IMR-90 (cell line): ENCODE measurements around the gene FAM43B. TPM values are rescaled to one million over a fixed set of nuclear protein-coding genes. Genes with fewer than 3 reads are reported as not detected.

Experiments
- ATAC-seq: fragments of 200-7000 bp; cut with Tn5 transposase; 2 replicates; pipeline ENCODE4 v1.9.1; 2020; ENCODE audit warnings: low read depth, mild to moderate bottlenecking, moderate library complexity
- BruUV-seq: library from RNA; stranded (reverse); fragments of 400-500 nt; replicated peaks from 2 replicates; lab custom pipeline; 2021; lab: Mats Ljungman, UMichigan
- CTCF ChIA-PET: fragments of 300-600 bp; formaldehyde crosslinking; extraction: SDS; loops from one replicate; lab custom pipeline; 2021; ENCODE audit warnings: antibody characterized with exemption; lab: Yijun Ruan, JAX
- POLR2A ChIA-PET: fragments of 300-600 bp; sonication (Branson Sonifier 250); formaldehyde crosslinking; loops from one replicate; lab custom pipeline; 2022; ENCODE audit warnings: antibody characterized with exemption; ENCODE audit not compliant: unreplicated experiment; lab: Charles Lee
- DNase-seq: peaks from one replicate; pipeline ENCODE4 v3.0.0; 2013
- H2AFZ ChIP-seq: replicated peaks from 2 replicates; pipeline ENCODE3; 2013; ENCODE audit warnings: low read length, mild to moderate bottlenecking; ENCODE audit not compliant: poor library complexity
- H2AK5ac ChIP-seq: 2 replicates; pipeline ENCODE4 v1.6.1; 2013; ENCODE audit warnings: low read depth, low read length, inconsistent platforms
- H2AK9ac ChIP-seq: replicated peaks from 2 replicates; pipeline ENCODE3; 2013; ENCODE audit warnings: mild to moderate bottlenecking, low read depth, low read length, moderate library complexity; ENCODE audit not compliant: poor library complexity
- H2BK120ac ChIP-seq: 2 replicates; pipeline ENCODE4 v1.6.1; 2013; ENCODE audit warnings: low read depth, low read length, inconsistent platforms
- H2BK15ac ChIP-seq: 3 replicates; pipeline ENCODE4 v1.6.1; 2013; ENCODE audit warnings: low read depth, low read length, inconsistent platforms
- H2BK20ac ChIP-seq: 2 replicates; pipeline ENCODE4 v1.6.1; 2013; ENCODE audit warnings: low read depth, mild to moderate bottlenecking, inconsistent platforms, low read length, moderate library complexity
- H2BK5ac ChIP-seq: 2 replicates; pipeline ENCODE4 v1.6.1; 2013; ENCODE audit warnings: mild to moderate bottlenecking, low read depth, low read length, inconsistent platforms; ENCODE audit not compliant: poor library complexity, severe bottlenecking
- H3K14ac ChIP-seq: replicated peaks from 2 replicates; pipeline ENCODE4 v1.6.1; 2013; ENCODE audit warnings: low read depth, low read length, inconsistent platforms
- H3K18ac ChIP-seq: 2 replicates; pipeline ENCODE4 v1.6.1; 2013; ENCODE audit warnings: low read depth, low read length, control low read depth
- H3K23ac ChIP-seq: 2 replicates; pipeline ENCODE4 v1.6.1; 2013; ENCODE audit warnings: low read depth, low read length, inconsistent platforms
- H3K27ac ChIP-seq: 2 replicates; pipeline ENCODE4 v1.5.1; 2013; ENCODE audit warnings: mild to moderate bottlenecking, control low read depth, low read length; ENCODE audit not compliant: insufficient read depth
- H3K27me3 ChIP-seq: 2 replicates; pipeline ENCODE4 v1.6.1; 2013; ENCODE audit warnings: low read length; ENCODE audit not compliant: control insufficient read depth, insufficient read depth
- H3K36me3 ChIP-seq: 2 replicates; pipeline ENCODE4 v1.6.1; 2013; ENCODE audit warnings: low read length, mixed read lengths; ENCODE audit not compliant: control insufficient read depth, insufficient read depth
- H3K4ac ChIP-seq: 2 replicates; pipeline ENCODE4 v1.6.1; 2013; ENCODE audit warnings: low read depth, low read length, inconsistent platforms
- H3K4me1 ChIP-seq: 2 replicates; pipeline ENCODE4 v1.6.1; 2013; ENCODE audit warnings: low read length, mixed read lengths; ENCODE audit not compliant: control insufficient read depth, insufficient read depth
- H3K4me2 ChIP-seq: 2 replicates; pipeline ENCODE4 v1.6.1; 2013; ENCODE audit warnings: low read depth, mild to moderate bottlenecking, control low read depth, low read length, moderate library complexity
- H3K4me3 ChIP-seq: 2 replicates; pipeline ENCODE4 v1.5.1; 2013; ENCODE audit warnings: low read depth, mild to moderate bottlenecking, control low read depth, low read length, moderate library complexity; ENCODE audit not compliant: insufficient read depth
- H3K56ac ChIP-seq: 2 replicates; pipeline ENCODE4 v1.6.1; 2013; ENCODE audit warnings: low read length, inconsistent platforms; ENCODE audit not compliant: insufficient read depth; ENCODE audit errors: extremely low read depth
- H3K79me1 ChIP-seq, 2 experiments: 2 replicates each; pipeline ENCODE4 v1.6.1; 2013; ENCODE audit warnings: low read length in 2 of 2, inconsistent platforms in 1 of 2, low read depth in 1 of 2
- H3K9ac ChIP-seq: 2 replicates; pipeline ENCODE4 v1.6.1; 2013; ENCODE audit warnings: low read depth, low read length, control low read depth
- H3K9me1 ChIP-seq: 2 replicates; pipeline ENCODE4 v1.6.1; 2013; ENCODE audit warnings: low read length, inconsistent platforms; ENCODE audit not compliant: insufficient read depth
- H3K9me3 ChIP-seq: 2 replicates; pipeline ENCODE4 v1.6.1; 2013; ENCODE audit warnings: low read length; ENCODE audit not compliant: control insufficient read depth, insufficient read depth
- H4K20me1 ChIP-seq: 2 replicates; pipeline ENCODE4 v1.6.1; 2013; ENCODE audit warnings: low read length, inconsistent platforms; ENCODE audit not compliant: insufficient read depth
- H4K5ac ChIP-seq: 2 replicates; pipeline ENCODE4 v1.6.1; 2013; ENCODE audit warnings: mild to moderate bottlenecking, low read depth, low read length, control low read depth
- H4K8ac ChIP-seq, 2 experiments: 2 replicates each; pipeline ENCODE4 v1.6.1; 2013; ENCODE audit warnings: low read depth in 2 of 2, low read length in 2 of 2, control low read depth in 1 of 2, inconsistent platforms in 1 of 2
- H4K91ac ChIP-seq: 2 replicates; pipeline ENCODE4 v1.6.1; 2013; ENCODE audit warnings: low read depth, low read length, inconsistent platforms; ENCODE audit not compliant: insufficient read depth
- CEBPB ChIP-seq: IDR thresholded peaks from 2 replicates; pipeline ENCODE4 v1.6.1; 2012; ENCODE audit warnings: low read depth, low read length, improper control_type of control experiment
- FOS ChIP-seq: fragments of 150-350 bp; IDR thresholded peaks from 2 replicates; pipeline ENCODE4 v1.6.1; 2016; ENCODE audit warnings: low read depth, low read length
- MAZ ChIP-seq: IDR thresholded peaks from 2 replicates; pipeline ENCODE4 v1.6.1; 2012; ENCODE audit warnings: low read depth, mild to moderate bottlenecking, low read length, improper control_type of control experiment, moderate library complexity, borderline replicate concordance
- POLR2A ChIP-seq: IDR thresholded peaks from 2 replicates; pipeline ENCODE4 v1.6.1; 2012; ENCODE audit warnings: mild to moderate bottlenecking, low read depth, low read length
- RCOR1 ChIP-seq: IDR thresholded peaks from 2 replicates; pipeline ENCODE4 v1.6.1; 2012; ENCODE audit warnings: mild to moderate bottlenecking, low read length, improper control_type of control experiment; ENCODE audit not compliant: insufficient replicate concordance
- RFX5 ChIP-seq: IDR thresholded peaks from 2 replicates; pipeline ENCODE4 v1.8.0; 2012; ENCODE audit warnings: low read depth, mild to moderate bottlenecking, low read length, moderate library complexity
- USF2 ChIP-seq: fragments of 150-350 bp; IDR thresholded peaks from 2 replicates; pipeline ENCODE4 v1.6.1; 2017; ENCODE audit warnings: mild to moderate bottlenecking, antibody characterized with exemption, low read length, low read depth
- WGBS, 2 experiments: methylation state at CpG; one replicate each; pipeline versions ENCODE4 v1.1.5 to v1.1.7; 2013; ENCODE audit warnings: missing lambda C conversion rate in 2 of 2; ENCODE audit not compliant: insufficient read length in 1 of 2; ENCODE audit errors: extremely low coverage in 2 of 2; 5-methylcytosine and 5-hydroxymethylcytosine counted together
- dilution Hi-C: fragments of 300-500 bp; cut with HindIII; formaldehyde crosslinking; loops from one replicate; pipeline ENCODE4 v1.14.3; 2018; ENCODE audit warnings: low sequenced_read_pairs; ENCODE audit not compliant: unreplicated experiment
- in situ Hi-C: fragments of 300-500 bp; cut with MboI; formaldehyde crosslinking; loops from 3 replicates; pipeline ENCODE4 v1.14.3; 2019; ENCODE audit warnings: low sequenced_read_pairs, inconsistent platforms, mixed read lengths
- intact Hi-C: fragments of 100-400 bp; cut with micrococcal nuclease; formaldehyde crosslinking; loops from 2 replicates; pipeline ENCODE4 v1.10.0; 2022
- polyA plus RNA-seq, 3 experiments: library from polyadenylated mRNA; depleted of rRNA; stranded (reverse); fragments of >200 nt; gene quantifications; 2 replicates each; pipeline ENCODE4 v1.2.3, GENCODE V29; 2012; ENCODE audit warnings: low replicate concordance in 1 of 3
- total RNA-seq: library from RNA; depleted of rRNA; stranded (reverse); fragments of >200 nt; gene quantifications from 2 replicates; pipeline ENCODE4 v1.2.3, GENCODE V29; 2012
- TF ChIP-seq, protein P1 (sequence below): conservative IDR thresholded peaks from 2 replicates; pipeline ENCODE4 v1.5.1; 2012; ENCODE audit warnings: mild to moderate bottlenecking, low read depth, low read length, improper control_type of control experiment

FAM43B gene
- total and polyA plus RNA-seq, 2 of the 4 experiments (the other 2 are of a cell fraction): 0.05 TPM; not detected in 1

- H2BK15ac ChIP-seq: no peak overlapping the region
- no peak overlapping the region for H4K8ac ChIP-seq
- no peak overlapping the region for H3K9ac ChIP-seq
- no peak overlapping the region for H3K4me3 ChIP-seq
- H2AK9ac ChIP-seq: no peak overlapping the region
- H4K5ac ChIP-seq: no peak overlapping the region
- no peak overlapping the region for H4K91ac ChIP-seq
- in situ Hi-C loops: loop anchor here (5.0 kb wide), 1 partner anchor 68 kb away; no protein-coding TSS in a partner anchor
- H3K4me2 ChIP-seq: no peak overlapping the region
- ChIA-PET POLR2A (no interaction called here), CTCF (interaction anchor here (0.6 kb wide), 1 partner anchor 884 kb away, joined by 7 read pairs; no protein-coding TSS in a partner anchor)
- no peak overlapping the region for H2BK5ac ChIP-seq
- H3K18ac ChIP-seq: no peak overlapping the region
- dilution Hi-C loops: no loop called here
- H3K23ac ChIP-seq: no peak overlapping the region
- H3K14ac ChIP-seq: no peak overlapping the region
- H3K4me1 ChIP-seq: no peaks in the 10 kb centered on the region
- peaks cover 9% of the 10 kb centered on the region for H3K9me3 ChIP-seq
- H3K36me3 ChIP-seq: no peaks in the 10 kb centered on the region
- no TSS peak for BruUV-seq
- no peak for DNase-seq
- peak overlapping the region; percentile 33 for H2AFZ ChIP-seq
- H3K9me1 ChIP-seq: no peaks in the 10 kb centered on the region
- no peak overlapping the region for H2BK120ac ChIP-seq
- H3K27me3 ChIP-seq: peaks cover 28% of the 10 kb centered on the region
- H4K20me1 ChIP-seq: no peaks in the 10 kb centered on the region
- H3K79me1 ChIP-seq: no peaks in the 10 kb centered on the region
- intact Hi-C loops: loop anchor here (1.0 kb wide), 1 partner anchor 61 kb away; no protein-coding TSS in a partner anchor
- no peak overlapping the region for H3K56ac ChIP-seq
- ATAC-seq: no peak
- H2BK20ac ChIP-seq: no peak overlapping the region
- TF ChIP-seq CEBPB: no peak
- TF ChIP-seq RFX5: no peak
- TF ChIP-seq, protein P1, sequence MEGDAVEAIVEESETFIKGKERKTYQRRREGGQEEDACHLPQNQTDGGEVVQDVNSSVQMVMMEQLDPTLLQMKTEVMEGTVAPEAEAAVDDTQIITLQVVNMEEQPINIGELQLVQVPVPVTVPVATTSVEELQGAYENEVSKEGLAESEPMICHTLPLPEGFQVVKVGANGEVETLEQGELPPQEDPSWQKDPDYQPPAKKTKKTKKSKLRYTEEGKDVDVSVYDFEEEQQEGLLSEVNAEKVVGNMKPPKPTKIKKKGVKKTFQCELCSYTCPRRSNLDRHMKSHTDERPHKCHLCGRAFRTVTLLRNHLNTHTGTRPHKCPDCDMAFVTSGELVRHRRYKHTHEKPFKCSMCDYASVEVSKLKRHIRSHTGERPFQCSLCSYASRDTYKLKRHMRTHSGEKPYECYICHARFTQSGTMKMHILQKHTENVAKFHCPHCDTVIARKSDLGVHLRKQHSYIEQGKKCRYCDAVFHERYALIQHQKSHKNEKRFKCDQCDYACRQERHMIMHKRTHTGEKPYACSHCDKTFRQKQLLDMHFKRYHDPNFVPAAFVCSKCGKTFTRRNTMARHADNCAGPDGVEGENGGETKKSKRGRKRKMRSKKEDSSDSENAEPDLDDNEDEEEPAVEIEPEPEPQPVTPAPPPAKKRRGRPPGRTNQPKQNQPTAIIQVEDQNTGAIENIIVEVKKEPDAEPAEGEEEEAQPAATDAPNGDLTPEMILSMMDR: no peak
- TF ChIP-seq USF2: no peak
- no peak for TF ChIP-seq MAZ
- TF ChIP-seq FOS: no peak
- TF ChIP-seq RCOR1: no peak
- no peak for TF ChIP-seq POLR2A
- no peak overlapping the region for H2AK5ac ChIP-seq
- no CpG with 5 or more reads among the region's 4 CpGs for WGBS, 2 experiments
- H3K27ac ChIP-seq: no peak overlapping the region
- no peak overlapping the region for H3K4ac ChIP-seq
These were observed 17.2 kb downstream of the FAM43B start for GRCh38 chr1:20569523-20570098.
